Tibial artery (tissue), 4 donors: ENCODE data around the gene PAPPA2.

Experiments
- DNase-seq, 2 donors: peaks; one replicate each; pipeline ENCODE4 v3.0.0-alpha.2; 2019
- H3K27ac ChIP-seq, 2 donors: fragments of 200-600 bp; sonication (generic) in 1 of 2; 1 replicate in 1 of 2; 2 replicates in 1 of 2; pipeline ENCODE4 v1.5.1; 2018 to 2019; ENCODE audit warnings: mild to moderate bottlenecking in 1 of 2
- H3K27me3 ChIP-seq, 2 donors: fragments of 200-600 bp; sonication (generic) in 1 of 2; one replicate each; pipeline versions ENCODE4 v1.5.1 to v1.6.0; 2016 to 2019
- H3K36me3 ChIP-seq, 3 donors: fragments of 200-600 bp; sonication (generic) in 2 of 3; one replicate each; pipeline ENCODE4 v1.5.1; 2016 to 2019; ENCODE audit warnings: mild to moderate bottlenecking in 2 of 3
- H3K4me1 ChIP-seq, 4 donors: fragments of 200-600 bp; sonication (generic) in 2 of 4; 1 replicate in 3 of 4; 2 replicates in 1 of 4; pipeline ENCODE4 v1.5.1; 2016 to 2019
- H3K4me3 ChIP-seq, 2 donors: fragments of 200-600 bp; sonication (generic) in 1 of 2; 1 replicate in 1 of 2; 2 replicates in 1 of 2; pipeline ENCODE4 v1.5.1; 2018 to 2019; ENCODE audit warnings: mild to moderate bottlenecking in 2 of 2
- H3K9me3 ChIP-seq, 3 donors: fragments of 200-600 bp; sonication (generic) in 1 of 3; one replicate each; pipeline ENCODE4 v1.5.1; 2016 to 2019
- CTCF ChIP-seq, 2 experiments: fragments of 200-600 bp in 1 of 2; fragments of 450-650 bp in 1 of 2; IDR thresholded peaks; one replicate each; pipeline ENCODE4 v1.5.1; 2017 to 2019; ENCODE audit warnings: antibody characterized with exemption in 2 of 2, mild to moderate bottlenecking in 1 of 2, moderate library complexity in 1 of 2
- intact Hi-C: fragments of 100-400 bp; cut with DNase I; formaldehyde crosslinking; loops from one replicate; pipeline ENCODE4 v1.15.0; 2023; ENCODE audit warnings: low total_unique reads

Gene PAPPA2

GRCh38 chr1:176893625-176894352 is 430.8 kb downstream of the PAPPA2 start:
- Histone ChIP-seq H3K36me3 (no peaks in the 10 kb centered on the region), H3K9me3 (no peaks in the 10 kb centered on the region), H3K27me3 (peaks cover 0 to 20% of the 10 kb centered on the region in 2 donors), H3K27ac (no peak overlapping the region), H3K4me3 (no peak overlapping the region), H3K4me1 (peaks cover 0 to 9% (median 1%) of the 10 kb centered on the region in 4 donors)
- intact Hi-C loops, result no loop called here
- DNase-seq, result no peak
- TF ChIP-seq CTCF (IDR thresholded peaks at IDR 0.05), result no peak

GRCh38 chr1:176894450-176894849 is 431.5 kb downstream of the PAPPA2 start:
- no peak for TF ChIP-seq CTCF (IDR thresholded peaks at IDR 0.05)

More at GRCh38 chr1:176894450-176894849, 431.5 kb downstream of the PAPPA2 start:
- Histone ChIP-seq H3K36me3 (no peaks in the 10 kb centered on the region), H3K9me3 (no peaks in the 10 kb centered on the region), H3K4me3 (no peak overlapping the region), H3K27me3 (peaks cover 0 to 20% of the 10 kb centered on the region in 2 donors), H3K4me1 (peaks cover 0 to 9% (median 1%) of the 10 kb centered on the region in 4 donors), H3K27ac (no peak overlapping the region)
- no peak for DNase-seq
- intact Hi-C loops, result no loop called here
